ENCODE data around the gene WWOX. TPM values are rescaled to one million over a fixed set of nuclear protein-coding genes. Genes with fewer than 3 reads are reported as not detected.

WWOX gene
- total RNA-seq, 1 donor from 2014 or later: 43.2 TPM

DNA sequence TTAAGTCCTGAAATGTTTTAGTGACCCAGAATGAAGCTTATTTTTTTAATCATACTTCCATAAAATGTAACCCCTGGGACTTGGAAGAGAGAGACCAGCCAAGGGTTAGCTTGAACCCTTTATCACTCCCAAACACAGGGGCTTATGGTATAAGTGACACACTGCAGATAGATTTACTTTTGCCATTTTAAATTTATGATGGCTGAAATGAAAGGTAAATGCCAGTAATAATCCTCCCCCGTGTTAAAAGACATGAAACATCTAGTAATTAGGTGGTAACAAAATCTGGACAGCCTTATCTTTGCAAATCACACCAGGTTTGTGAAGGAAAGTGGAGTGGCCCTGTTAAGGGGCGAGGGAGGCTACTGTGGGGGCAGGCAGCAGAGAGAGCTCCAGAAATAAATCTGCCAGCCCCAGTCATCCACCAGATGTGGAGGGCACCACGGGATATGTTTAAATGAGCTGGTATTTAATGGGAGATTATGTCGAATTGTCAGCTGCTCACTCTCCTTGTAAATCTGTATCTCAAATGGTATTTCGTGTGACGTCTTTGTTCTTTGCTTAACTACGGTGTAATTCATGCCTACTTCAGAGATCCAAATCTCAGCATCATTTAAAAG lies 326.5 kb downstream of the WWOX start:
- Mint-ChIP-seq H3K4me1 (ENCODE audit: low read depth) (peaks cover 15% of the 10 kb centered on the region), H3K36me3 (ENCODE audit: insufficient read depth) (peaks cover 3% of the 10 kb centered on the region), H3K27me3 (no peaks in the 10 kb centered on the region), H3K4me3 (ENCODE audit: low read depth) (no peak overlapping the region), H3K27ac (no peak overlapping the region), H3K9me3 (ENCODE audit: low read depth) (no peaks in the 10 kb centered on the region)
- no peak for DNase-seq (ENCODE audit: low spot score, unreplicated experiment)
- TF ChIP-seq, protein P1, sequence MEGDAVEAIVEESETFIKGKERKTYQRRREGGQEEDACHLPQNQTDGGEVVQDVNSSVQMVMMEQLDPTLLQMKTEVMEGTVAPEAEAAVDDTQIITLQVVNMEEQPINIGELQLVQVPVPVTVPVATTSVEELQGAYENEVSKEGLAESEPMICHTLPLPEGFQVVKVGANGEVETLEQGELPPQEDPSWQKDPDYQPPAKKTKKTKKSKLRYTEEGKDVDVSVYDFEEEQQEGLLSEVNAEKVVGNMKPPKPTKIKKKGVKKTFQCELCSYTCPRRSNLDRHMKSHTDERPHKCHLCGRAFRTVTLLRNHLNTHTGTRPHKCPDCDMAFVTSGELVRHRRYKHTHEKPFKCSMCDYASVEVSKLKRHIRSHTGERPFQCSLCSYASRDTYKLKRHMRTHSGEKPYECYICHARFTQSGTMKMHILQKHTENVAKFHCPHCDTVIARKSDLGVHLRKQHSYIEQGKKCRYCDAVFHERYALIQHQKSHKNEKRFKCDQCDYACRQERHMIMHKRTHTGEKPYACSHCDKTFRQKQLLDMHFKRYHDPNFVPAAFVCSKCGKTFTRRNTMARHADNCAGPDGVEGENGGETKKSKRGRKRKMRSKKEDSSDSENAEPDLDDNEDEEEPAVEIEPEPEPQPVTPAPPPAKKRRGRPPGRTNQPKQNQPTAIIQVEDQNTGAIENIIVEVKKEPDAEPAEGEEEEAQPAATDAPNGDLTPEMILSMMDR (IDR thresholded peaks at IDR 0.05; ENCODE audit: unreplicated experiment): no peak

DNA sequence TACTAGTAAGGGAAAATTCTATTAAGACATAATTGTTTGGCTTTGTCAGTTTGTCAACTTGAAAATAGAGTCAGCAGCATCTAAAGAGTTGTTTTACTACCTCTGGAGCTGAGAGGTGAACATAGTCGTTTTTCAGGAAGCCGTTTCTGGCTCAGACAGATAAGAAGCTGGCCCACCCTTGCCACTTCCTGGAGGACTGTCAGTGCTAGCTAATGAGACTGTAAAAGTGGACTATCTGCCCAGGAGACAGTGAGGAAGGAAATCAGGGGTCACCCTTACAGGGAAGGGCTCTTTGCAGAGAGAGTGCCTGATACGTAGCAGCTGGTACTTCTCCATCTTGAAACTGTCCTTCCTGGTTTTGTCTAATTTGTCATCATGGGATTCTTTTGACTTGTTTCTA lies 328.7 kb downstream of the WWOX start:
- H3K4me1 Mint-ChIP-seq (ENCODE audit: low read depth): peaks cover 15% of the 10 kb centered on the region
- TF ChIP-seq, protein P1 (IDR thresholded peaks at IDR 0.05; ENCODE audit: unreplicated experiment): no peak
- no peak for DNase-seq (ENCODE audit: low spot score, unreplicated experiment)
- no peaks in the 10 kb centered on the region for H3K9me3 Mint-ChIP-seq (ENCODE audit: low read depth)
- no peak overlapping the region for H3K4me3 Mint-ChIP-seq (ENCODE audit: low read depth)
- peaks cover 11% of the 10 kb centered on the region for H3K36me3 Mint-ChIP-seq (ENCODE audit: insufficient read depth)
- no peaks in the 10 kb centered on the region for H3K27me3 Mint-ChIP-seq
- H3K27ac Mint-ChIP-seq: no peak overlapping the region

DNA sequence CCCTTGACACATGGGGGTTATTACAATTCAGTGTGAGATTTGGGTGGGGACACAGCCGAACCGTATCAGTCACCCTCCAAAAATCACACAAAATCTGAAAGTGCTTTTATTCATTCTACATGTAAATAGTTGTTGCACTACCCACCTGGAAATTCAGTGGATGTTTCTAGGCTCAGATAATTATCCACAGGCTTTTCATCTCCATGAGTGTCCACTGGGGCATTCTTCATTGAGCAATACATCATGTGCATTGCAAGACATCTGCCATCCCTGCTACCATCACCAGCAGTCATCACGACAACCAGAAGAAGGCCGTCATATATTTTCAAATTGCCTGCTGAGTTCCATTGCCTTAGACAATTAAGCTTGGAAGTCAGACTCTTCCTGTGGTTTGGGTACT lies 330.8 kb downstream of the WWOX start:
- DNase-seq (ENCODE audit: low spot score, unreplicated experiment): no peak
- H3K27ac Mint-ChIP-seq: no peak overlapping the region
- TF ChIP-seq, protein P1 (IDR thresholded peaks at IDR 0.05; ENCODE audit: unreplicated experiment): no peak
- peaks cover 17% of the 10 kb centered on the region for H3K36me3 Mint-ChIP-seq (ENCODE audit: insufficient read depth)
- H3K4me3 Mint-ChIP-seq (ENCODE audit: low read depth): no peak overlapping the region
- H3K27me3 Mint-ChIP-seq: no peaks in the 10 kb centered on the region
- peaks cover 13% of the 10 kb centered on the region for H3K4me1 Mint-ChIP-seq (ENCODE audit: low read depth)
- H3K9me3 Mint-ChIP-seq (ENCODE audit: low read depth): peaks cover 3% of the 10 kb centered on the region

DNA sequence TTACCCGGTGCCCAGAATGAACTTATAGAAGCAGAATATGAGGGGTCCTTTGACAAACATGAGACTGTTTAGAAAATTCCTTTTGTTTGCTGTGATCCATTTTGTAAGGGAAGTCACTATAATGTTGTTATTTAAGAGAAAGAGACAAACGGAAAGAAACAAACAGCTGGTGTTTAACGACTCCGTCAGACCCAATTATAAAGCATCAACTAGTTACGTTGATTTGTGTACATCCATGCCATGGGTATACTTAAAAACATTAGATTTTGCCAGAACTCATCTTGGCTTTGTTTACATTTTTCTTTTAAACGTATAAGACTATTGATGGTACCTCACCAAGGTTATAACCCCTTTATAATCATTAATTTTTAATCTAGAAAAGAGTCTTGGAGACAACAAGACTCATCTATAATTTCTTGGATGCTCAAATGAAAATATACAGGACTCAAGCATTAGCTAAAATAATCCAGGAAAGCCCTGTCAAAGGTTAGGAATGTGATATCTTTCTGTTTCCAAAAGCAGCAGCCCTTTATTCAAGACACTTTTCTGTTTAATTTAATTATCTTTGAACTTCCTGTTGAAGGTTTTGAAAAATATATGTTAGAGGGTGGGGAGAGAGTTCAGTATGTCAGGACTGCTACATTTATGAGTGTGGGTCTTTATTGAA lies 331.7 kb downstream of the WWOX start:
- H3K36me3 Mint-ChIP-seq (ENCODE audit: insufficient read depth): peaks cover 17% of the 10 kb centered on the region
- peaks cover 10% of the 10 kb centered on the region for H3K4me1 Mint-ChIP-seq (ENCODE audit: low read depth)
- no peak for DNase-seq (ENCODE audit: low spot score, unreplicated experiment)
- H3K27me3 Mint-ChIP-seq: no peaks in the 10 kb centered on the region
- H3K4me3 Mint-ChIP-seq (ENCODE audit: low read depth): no peak overlapping the region
- TF ChIP-seq, protein P1 (IDR thresholded peaks at IDR 0.05; ENCODE audit: unreplicated experiment): no peak
- H3K27ac Mint-ChIP-seq: no peak overlapping the region
- peaks cover 3% of the 10 kb centered on the region for H3K9me3 Mint-ChIP-seq (ENCODE audit: low read depth)

DNA sequence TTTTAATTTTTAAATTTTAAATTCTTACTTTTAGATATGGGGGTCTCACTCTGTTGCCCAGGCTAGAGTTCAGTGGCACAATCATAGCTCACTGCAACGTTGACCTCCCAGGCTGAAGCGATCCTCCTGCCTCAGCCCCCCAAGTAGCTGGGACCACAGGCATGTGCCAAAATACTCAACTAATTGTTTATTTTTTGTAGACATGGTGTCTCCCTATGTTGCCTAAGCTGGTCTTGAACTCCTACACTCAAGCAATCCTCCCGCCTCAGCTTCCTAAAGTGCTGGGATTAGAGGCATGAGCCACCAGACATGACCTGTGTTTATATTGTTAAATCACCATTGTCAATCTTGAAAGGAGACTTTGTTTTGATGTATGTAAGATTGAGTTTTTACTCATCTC lies 332.2 kb downstream of the WWOX start:
- TF ChIP-seq, protein P1 (IDR thresholded peaks at IDR 0.05; ENCODE audit: unreplicated experiment): no peak
- DNase-seq (ENCODE audit: low spot score, unreplicated experiment): no peak
- Mint-ChIP-seq H3K4me1 (ENCODE audit: low read depth) (peaks cover 8% of the 10 kb centered on the region), H3K4me3 (ENCODE audit: low read depth) (no peak overlapping the region), H3K27ac (no peak overlapping the region), H3K9me3 (ENCODE audit: low read depth) (peaks cover 3% of the 10 kb centered on the region), H3K36me3 (ENCODE audit: insufficient read depth) (peaks cover 17% of the 10 kb centered on the region), H3K27me3 (no peaks in the 10 kb centered on the region)
